ENCODE measurements around the gene DCP1A. TPM values are rescaled to one million over a fixed set of nuclear protein-coding genes. Genes with fewer than 3 reads are reported as not detected.

Gene DCP1A
- total RNA-seq, 1 donor from 2014 or later: 8.4 TPM

DNA sequence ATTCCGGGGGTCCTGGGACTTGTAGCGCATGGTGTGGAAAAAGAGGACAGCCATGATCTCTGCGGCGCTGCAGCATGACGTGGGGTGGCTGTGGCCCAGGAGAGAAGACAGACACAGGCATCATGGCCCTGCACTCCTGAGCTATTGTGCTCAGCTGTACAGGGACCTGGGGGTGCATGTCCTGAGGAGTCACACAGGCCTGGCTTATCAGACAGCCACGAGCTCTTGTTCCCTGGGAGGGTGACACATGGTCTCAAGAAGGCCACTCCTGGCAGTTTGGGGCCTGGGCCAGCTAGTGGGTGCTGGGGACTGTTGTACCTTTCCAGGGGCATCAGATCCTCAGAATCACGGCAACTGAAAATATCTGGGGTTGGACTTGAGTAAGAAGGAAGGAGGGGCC is 105.2 kb downstream of the DCP1A start:
- peaks cover 12 to 20% (median 13%) of the 10 kb centered on the region in 3 donors for H3K36me3 ChIP-seq (ENCODE audit: control insufficient read depth in 3 of 3, insufficient read depth in 3 of 3, low read length in 3 of 3)
- H3K27ac ChIP-seq (ENCODE audit: low read depth, low read length): no peak overlapping the region
- H3K4me1 ChIP-seq (ENCODE audit: control insufficient read depth in 3 of 3, insufficient read depth in 3 of 3, low read length in 3 of 3): peaks cover 35 to 48% (median 35%) of the 10 kb centered on the region in 3 donors
- H3K9ac ChIP-seq (ENCODE audit: low read depth in 1 of 3, low read length in 3 of 3): no peak overlapping the region
- H3K4me3 ChIP-seq (ENCODE audit: low read length in 3 of 3): no peak overlapping the region
- no peaks in the 10 kb centered on the region for H3K9me3 ChIP-seq (ENCODE audit: control insufficient read depth in 3 of 3, low read length in 3 of 3)
- no peaks in the 10 kb centered on the region for H3K27me3 ChIP-seq (ENCODE audit: control insufficient read depth in 3 of 3, insufficient read depth in 3 of 3, low read length in 3 of 3)

DNA sequence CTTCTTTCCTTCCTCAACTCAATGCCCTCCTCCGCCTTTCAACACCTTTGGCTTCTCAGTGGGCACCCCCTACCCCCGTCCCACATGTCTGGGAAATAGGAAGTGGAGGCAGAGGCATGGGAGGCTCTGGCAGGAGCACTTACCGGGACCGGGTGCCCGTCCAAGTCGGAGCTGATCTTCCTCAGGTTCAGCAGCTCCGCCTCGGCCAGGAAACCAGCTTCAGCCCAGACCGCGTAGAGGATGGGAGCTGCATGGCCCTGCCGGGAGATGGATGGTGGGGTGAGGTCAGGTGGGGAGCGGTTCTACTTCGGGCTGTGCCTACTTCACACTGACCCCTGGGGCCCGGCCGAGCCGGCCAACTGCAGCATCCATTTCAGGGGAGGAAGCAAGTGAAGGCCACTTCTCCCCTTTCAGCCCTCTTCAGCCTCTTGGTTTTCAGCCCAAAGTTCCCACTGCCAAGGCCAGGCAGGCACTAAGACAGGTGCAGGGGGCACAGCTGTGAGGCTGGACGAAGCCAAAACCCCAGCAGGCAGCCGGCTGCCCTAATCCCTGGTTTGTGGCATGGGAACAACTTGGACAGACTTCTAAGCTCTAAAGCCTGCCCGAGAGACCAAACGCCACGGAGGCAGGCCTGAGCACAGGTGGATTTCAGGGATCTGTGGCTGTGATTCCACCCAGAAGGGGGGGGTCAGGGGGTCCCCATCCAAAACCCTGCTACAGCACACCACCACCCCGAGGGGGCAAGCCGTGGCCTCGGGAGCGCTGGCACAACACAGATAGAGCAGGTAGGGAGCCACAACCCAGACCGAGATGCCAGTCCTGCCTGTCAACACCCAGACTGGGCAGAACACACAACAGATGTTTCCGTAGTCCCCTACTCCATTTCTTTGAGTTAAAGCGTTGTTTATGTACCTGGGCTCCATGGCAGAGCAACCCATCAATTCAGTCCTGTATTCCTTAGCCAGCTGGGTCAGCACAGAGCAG is 106.1 kb downstream of the DCP1A start:
- Histone ChIP-seq H3K4me1 (ENCODE audit: control insufficient read depth in 3 of 3, insufficient read depth in 3 of 3, low read length in 3 of 3) (peaks cover 37 to 53% (median 39%) of the 10 kb centered on the region in 3 donors), H3K27ac (ENCODE audit: low read depth, low read length) (peak overlapping the region; percentile 44), H3K9me3 (ENCODE audit: control insufficient read depth in 3 of 3, low read length in 3 of 3) (no peaks in the 10 kb centered on the region), H3K27me3 (ENCODE audit: control insufficient read depth in 3 of 3, insufficient read depth in 3 of 3, low read length in 3 of 3) (no peaks in the 10 kb centered on the region), H3K9ac (ENCODE audit: low read depth in 1 of 3, low read length in 3 of 3) (peak overlapping the region in 1 of 3 donors; percentile 45), H3K36me3 (ENCODE audit: control insufficient read depth in 3 of 3, insufficient read depth in 3 of 3, low read length in 3 of 3) (peaks cover 12 to 21% (median 13%) of the 10 kb centered on the region in 3 donors), H3K4me3 (ENCODE audit: low read length in 3 of 3) (peak overlapping the region in 1 of 3 donors; percentile 29)

GRCh38 chr3:53239800-53240199 is 107.5 kb downstream of the DCP1A start:
- H3K4me1 ChIP-seq (ENCODE audit: control insufficient read depth in 3 of 3, insufficient read depth in 3 of 3, low read length in 3 of 3): peaks cover 44 to 61% (median 46%) of the 10 kb centered on the region in 3 donors
- H3K27me3 ChIP-seq (ENCODE audit: control insufficient read depth in 3 of 3, insufficient read depth in 3 of 3, low read length in 3 of 3): no peaks in the 10 kb centered on the region
- no peak overlapping the region for H3K27ac ChIP-seq (ENCODE audit: low read depth, low read length)
- H3K4me3 ChIP-seq (ENCODE audit: low read length in 3 of 3): no peak overlapping the region
- peaks cover 13 to 23% (median 17%) of the 10 kb centered on the region in 3 donors for H3K36me3 ChIP-seq (ENCODE audit: control insufficient read depth in 3 of 3, insufficient read depth in 3 of 3, low read length in 3 of 3)
- no peak overlapping the region for H3K9ac ChIP-seq (ENCODE audit: low read depth in 1 of 3, low read length in 3 of 3)
- H3K9me3 ChIP-seq (ENCODE audit: control insufficient read depth in 3 of 3, low read length in 3 of 3): no peaks in the 10 kb centered on the region

DNA sequence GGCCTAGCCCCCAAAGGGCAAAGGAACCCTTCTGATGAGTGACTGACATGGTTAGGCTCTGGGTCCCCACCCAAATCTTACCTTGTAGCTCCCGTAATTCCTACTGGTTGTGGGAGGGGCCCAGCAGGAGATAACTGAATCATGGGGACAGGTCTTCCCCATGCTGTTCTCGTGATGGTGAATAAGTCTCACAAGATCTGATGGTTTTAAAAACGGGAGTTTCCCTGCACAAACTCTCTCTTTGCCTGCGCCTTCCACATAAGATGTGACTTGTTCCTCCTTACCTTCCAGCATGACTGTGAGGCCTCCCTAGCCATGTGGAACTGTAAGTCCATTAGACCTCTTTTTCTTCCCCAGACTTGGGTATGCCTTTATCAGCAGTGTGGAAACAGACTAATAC is 108.5 kb downstream of the DCP1A start:
- no peak overlapping the region for H3K9ac ChIP-seq (ENCODE audit: low read depth in 1 of 3, low read length in 3 of 3)
- no peak overlapping the region for H3K4me3 ChIP-seq (ENCODE audit: low read length in 3 of 3)
- peaks cover 40 to 53% (median 42%) of the 10 kb centered on the region in 3 donors for H3K4me1 ChIP-seq (ENCODE audit: control insufficient read depth in 3 of 3, insufficient read depth in 3 of 3, low read length in 3 of 3)
- no peak overlapping the region for H3K27ac ChIP-seq (ENCODE audit: low read depth, low read length)
- H3K27me3 ChIP-seq (ENCODE audit: control insufficient read depth in 3 of 3, insufficient read depth in 3 of 3, low read length in 3 of 3): no peaks in the 10 kb centered on the region
- peaks cover 22 to 31% (median 23%) of the 10 kb centered on the region in 3 donors for H3K36me3 ChIP-seq (ENCODE audit: control insufficient read depth in 3 of 3, insufficient read depth in 3 of 3, low read length in 3 of 3)
- no peaks in the 10 kb centered on the region for H3K9me3 ChIP-seq (ENCODE audit: control insufficient read depth in 3 of 3, low read length in 3 of 3)

GRCh38 chr3:53238051-53238850 is 109.1 kb downstream of the DCP1A start:
- no peak overlapping the region for H3K27ac ChIP-seq (ENCODE audit: low read depth, low read length)
- no peaks in the 10 kb centered on the region for H3K9me3 ChIP-seq (ENCODE audit: control insufficient read depth in 3 of 3, low read length in 3 of 3)
- H3K27me3 ChIP-seq (ENCODE audit: control insufficient read depth in 3 of 3, insufficient read depth in 3 of 3, low read length in 3 of 3): no peaks in the 10 kb centered on the region
- peaks cover 26 to 35% (median 28%) of the 10 kb centered on the region in 3 donors for H3K36me3 ChIP-seq (ENCODE audit: control insufficient read depth in 3 of 3, insufficient read depth in 3 of 3, low read length in 3 of 3)
- no peak overlapping the region for H3K9ac ChIP-seq (ENCODE audit: low read depth in 1 of 3, low read length in 3 of 3)
- H3K4me1 ChIP-seq (ENCODE audit: control insufficient read depth in 3 of 3, insufficient read depth in 3 of 3, low read length in 3 of 3): peaks cover 36 to 47% (median 37%) of the 10 kb centered on the region in 3 donors
- no peak overlapping the region for H3K4me3 ChIP-seq (ENCODE audit: low read length in 3 of 3)

DNA sequence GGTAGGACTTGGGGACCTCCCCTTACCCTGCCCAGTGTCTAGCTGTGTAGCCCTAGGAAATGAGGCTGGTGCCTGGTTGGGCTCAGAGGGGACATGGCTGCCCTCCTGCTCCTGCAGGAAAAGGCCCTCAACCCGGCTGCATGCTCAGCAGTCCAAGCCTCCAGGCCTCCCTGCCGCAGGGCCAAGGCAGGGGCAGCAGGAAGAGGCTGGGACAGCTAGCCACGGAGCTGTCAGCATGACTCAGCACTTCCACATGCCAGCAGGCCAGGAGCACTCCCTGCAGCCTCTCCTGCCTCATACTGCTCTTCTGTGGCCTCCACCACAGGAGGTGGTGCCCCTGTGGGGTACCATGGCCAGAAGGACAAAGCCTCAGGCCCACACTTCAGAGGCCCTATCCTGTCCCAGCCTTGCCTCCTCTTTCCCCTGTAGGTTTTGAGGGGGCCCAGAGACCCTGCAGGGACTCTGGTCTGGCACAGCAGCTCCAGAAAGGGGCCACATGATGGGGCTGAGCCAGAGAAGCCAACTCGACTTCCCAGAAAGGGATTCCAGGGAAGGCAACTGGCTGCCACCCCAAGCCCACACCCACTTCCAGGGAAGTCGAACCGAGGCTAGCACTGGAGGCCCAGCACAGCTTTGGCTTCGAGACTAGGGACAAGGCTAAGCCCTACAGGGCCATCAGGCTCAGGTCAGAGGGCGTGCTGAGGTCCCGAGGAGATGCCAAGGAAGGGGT is 111.1 kb downstream of the DCP1A start:
- Histone ChIP-seq H3K4me3 (ENCODE audit: low read length in 3 of 3) (no peak overlapping the region), H3K27ac (ENCODE audit: low read depth, low read length) (peak overlapping the region; percentile 25), H3K36me3 (ENCODE audit: control insufficient read depth in 3 of 3, insufficient read depth in 3 of 3, low read length in 3 of 3) (peaks cover 36 to 45% (median 42%) of the 10 kb centered on the region in 3 donors), H3K4me1 (ENCODE audit: control insufficient read depth in 3 of 3, insufficient read depth in 3 of 3, low read length in 3 of 3) (peaks cover 17 to 27% (median 21%) of the 10 kb centered on the region in 3 donors), H3K9ac (ENCODE audit: low read depth in 1 of 3, low read length in 3 of 3) (peak overlapping the region in 1 of 3 donors; percentile 16), H3K27me3 (ENCODE audit: control insufficient read depth in 3 of 3, insufficient read depth in 3 of 3, low read length in 3 of 3) (no peaks in the 10 kb centered on the region), H3K9me3 (ENCODE audit: control insufficient read depth in 3 of 3, low read length in 3 of 3) (no peaks in the 10 kb centered on the region)

- Histone ChIP-seq H3K9ac (ENCODE audit: low read depth in 1 of 3, low read length in 3 of 3) (no peak overlapping the region), H3K36me3 (ENCODE audit: control insufficient read depth in 3 of 3, insufficient read depth in 3 of 3, low read length in 3 of 3) (peaks cover 42 to 48% (median 45%) of the 10 kb centered on the region in 3 donors)
Measured at GRCh38 chr3:53235545-53235944, 111.8 kb downstream of the DCP1A start.

GRCh38 chr3:53234841-53235232 is 112.5 kb downstream of the DCP1A start:
- Histone ChIP-seq H3K4me3 (ENCODE audit: low read length in 3 of 3) (no peak overlapping the region), H3K36me3 (ENCODE audit: control insufficient read depth in 3 of 3, insufficient read depth in 3 of 3, low read length in 3 of 3) (peaks cover 43 to 49% (median 48%) of the 10 kb centered on the region in 3 donors), H3K4me1 (ENCODE audit: control insufficient read depth in 3 of 3, insufficient read depth in 3 of 3, low read length in 3 of 3) (peaks cover 9 to 16% (median 10%) of the 10 kb centered on the region in 3 donors), H3K27me3 (ENCODE audit: control insufficient read depth in 3 of 3, insufficient read depth in 3 of 3, low read length in 3 of 3) (no peaks in the 10 kb centered on the region), H3K9me3 (ENCODE audit: control insufficient read depth in 3 of 3, low read length in 3 of 3) (no peaks in the 10 kb centered on the region), H3K27ac (ENCODE audit: low read depth, low read length) (no peak overlapping the region), H3K9ac (ENCODE audit: low read depth in 1 of 3, low read length in 3 of 3) (no peak overlapping the region)

More at GRCh38 chr3:53235545-53235944, 111.8 kb downstream of the DCP1A start:
- Histone ChIP-seq H3K27ac (ENCODE audit: low read depth, low read length) (no peak overlapping the region), H3K4me1 (ENCODE audit: control insufficient read depth in 3 of 3, insufficient read depth in 3 of 3, low read length in 3 of 3) (peaks cover 9 to 20% (median 13%) of the 10 kb centered on the region in 3 donors), H3K27me3 (ENCODE audit: control insufficient read depth in 3 of 3, insufficient read depth in 3 of 3, low read length in 3 of 3) (no peaks in the 10 kb centered on the region), H3K4me3 (ENCODE audit: low read length in 3 of 3) (no peak overlapping the region), H3K9me3 (ENCODE audit: control insufficient read depth in 3 of 3, low read length in 3 of 3) (no peaks in the 10 kb centered on the region)

- no peak overlapping the region for H3K4me3 ChIP-seq (ENCODE audit: low read length in 3 of 3)
- H3K9ac ChIP-seq (ENCODE audit: low read depth in 1 of 3, low read length in 3 of 3): no peak overlapping the region
- H3K9me3 ChIP-seq (ENCODE audit: control insufficient read depth in 3 of 3, low read length in 3 of 3): no peaks in the 10 kb centered on the region
- no peak overlapping the region for H3K27ac ChIP-seq (ENCODE audit: low read depth, low read length)
- no peaks in the 10 kb centered on the region for H3K27me3 ChIP-seq (ENCODE audit: control insufficient read depth in 3 of 3, insufficient read depth in 3 of 3, low read length in 3 of 3)
- peaks cover 48 to 55% (median 52%) of the 10 kb centered on the region in 3 donors for H3K36me3 ChIP-seq (ENCODE audit: control insufficient read depth in 3 of 3, insufficient read depth in 3 of 3, low read length in 3 of 3)
- H3K4me1 ChIP-seq (ENCODE audit: control insufficient read depth in 3 of 3, insufficient read depth in 3 of 3, low read length in 3 of 3): peaks cover 9 to 12% (median 10%) of the 10 kb centered on the region in 3 donors
Measured at GRCh38 chr3:53234130-53234840, 113.1 kb downstream of the DCP1A start.
